Mucosa of descending colon (tissue), 3 donors: Measurements from ENCODE around the gene CDC42. TPM values are rescaled to one million over a fixed set of nuclear protein-coding genes. Genes with fewer than 3 reads are reported as not detected.

Experiments
- ATAC-seq: fragments of 200-7000 bp; cut with Tn5 transposase; one replicate; pipeline ENCODE4 v1.9.1; 2020; ENCODE audit warnings: mild to moderate bottlenecking, moderate library complexity
- DNase-seq, 3 donors: peaks; one replicate each; pipeline ENCODE4 v3.0.0-alpha.2; 2020
- H3K36me3 ChIP-seq: fragments of 200-600 bp; one replicate; pipeline ENCODE4 v1.8.0; 2021; ENCODE audit warnings: low read depth, mild to moderate bottlenecking
- H3K4me1 ChIP-seq: fragments of 200-600 bp; one replicate; pipeline ENCODE4 v1.8.0; 2021; ENCODE audit warnings: low read depth, mild to moderate bottlenecking
- H3K4me3 ChIP-seq: fragments of 200-600 bp; one replicate; pipeline ENCODE4 v1.8.0; 2021; ENCODE audit warnings: mild to moderate bottlenecking
- H3K9me3 ChIP-seq: fragments of 200-600 bp; one replicate; pipeline ENCODE4 v1.8.0; 2021; ENCODE audit warnings: mild to moderate bottlenecking
- CTCF ChIP-seq: fragments of 200-600 bp; IDR thresholded peaks from one replicate; pipeline ENCODE4 v1.8.0; 2022; ENCODE audit warnings: antibody characterized with exemption, mild to moderate bottlenecking
- intact Hi-C, 2 donors: fragments of 100-400 bp; cut with DNase I in 1 of 2; cut with micrococcal nuclease in 1 of 2; formaldehyde crosslinking; loops; one replicate each; pipeline versions ENCODE4 v1.11.0 to v1.11.1; 2022; cut with DNase I, micrococcal nuclease
- total RNA-seq, 3 donors: library from RNA; stranded (reverse); fragmentation: NEBNext Ultra II Directional in 2 of 3; extraction: Animal tissue kit (Norgen Biotek cat#: 25700) in 2 of 3; gene quantifications; one replicate each; pipeline versions ENCODE4 v1.2.1 to v1.2.4, GENCODE V29; 2021 to 2023
- donor health status: DM: no; HTN: no; CAD: no; lungs with moderate emphysema.
- donor health status: DM: no; HTN: no; CAD: no.
- donor health status: DM: no; HTN: yes; CAD: no.

CDC42 gene
- total RNA-seq, 3 donors from 2014 or later = 231 to 292 (median 282) TPM

DNA sequence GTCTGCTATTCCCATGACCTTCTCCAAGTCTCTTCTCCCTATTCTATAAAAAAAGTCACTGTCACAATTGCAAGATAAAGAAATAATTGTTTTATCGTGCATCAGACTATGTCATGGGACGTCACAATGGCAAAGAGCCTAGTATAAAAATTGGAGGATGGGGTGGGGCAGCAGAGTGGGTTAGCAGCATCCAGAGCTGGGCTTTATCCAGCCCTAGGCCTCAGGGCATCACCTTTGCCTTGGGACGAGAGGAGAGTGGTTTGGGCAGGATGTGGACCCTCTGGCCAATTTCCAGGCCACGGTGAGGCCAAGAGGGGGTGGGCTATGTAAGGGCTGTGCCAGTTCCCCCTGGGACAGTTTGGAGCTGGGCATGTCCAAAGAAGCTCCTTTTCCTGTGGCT lies 64.7 kb downstream of the CDC42 start:
- Histone ChIP-seq H3K4me1 (no peaks in the 10 kb centered on the region), H3K36me3 (no peaks in the 10 kb centered on the region), H3K4me3 (no peak overlapping the region), H3K9me3 (no peaks in the 10 kb centered on the region)
- intact Hi-C loops = no loop called here
- DNase-seq (peak in 1 of 3 donors; percentile 23), ATAC-seq (no peak)
- TF ChIP-seq CTCF = no peak

DNA sequence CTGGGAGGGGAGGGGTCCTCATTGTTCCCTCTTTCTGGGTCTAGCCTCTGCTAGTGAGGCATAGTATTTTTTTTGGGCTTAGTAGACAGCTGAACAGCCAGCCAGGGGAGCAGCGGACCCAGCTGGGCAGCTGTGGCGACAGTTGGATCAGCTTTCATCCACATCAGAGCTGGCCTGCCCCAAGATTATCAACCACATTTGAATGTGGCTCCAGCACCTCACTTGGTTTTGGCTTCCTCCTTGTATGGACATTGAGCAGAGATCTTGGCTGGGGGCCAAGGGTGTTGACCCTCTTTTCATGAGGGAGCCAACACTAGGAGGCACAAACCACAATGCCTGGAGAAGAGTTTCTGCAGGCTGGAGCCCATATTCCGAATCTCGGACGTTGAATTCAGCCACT lies 65.3 kb downstream of the CDC42 start:
- intact Hi-C loops = no loop called here
- TF ChIP-seq CTCF = no peak
- Histone ChIP-seq H3K36me3 (no peaks in the 10 kb centered on the region), H3K4me3 (no peak overlapping the region), H3K9me3 (no peaks in the 10 kb centered on the region), H3K4me1 (no peaks in the 10 kb centered on the region)
- no peak for ATAC-seq
- DNase-seq = peak in 2 of 3 donors; percentile 30 to 33

DNA sequence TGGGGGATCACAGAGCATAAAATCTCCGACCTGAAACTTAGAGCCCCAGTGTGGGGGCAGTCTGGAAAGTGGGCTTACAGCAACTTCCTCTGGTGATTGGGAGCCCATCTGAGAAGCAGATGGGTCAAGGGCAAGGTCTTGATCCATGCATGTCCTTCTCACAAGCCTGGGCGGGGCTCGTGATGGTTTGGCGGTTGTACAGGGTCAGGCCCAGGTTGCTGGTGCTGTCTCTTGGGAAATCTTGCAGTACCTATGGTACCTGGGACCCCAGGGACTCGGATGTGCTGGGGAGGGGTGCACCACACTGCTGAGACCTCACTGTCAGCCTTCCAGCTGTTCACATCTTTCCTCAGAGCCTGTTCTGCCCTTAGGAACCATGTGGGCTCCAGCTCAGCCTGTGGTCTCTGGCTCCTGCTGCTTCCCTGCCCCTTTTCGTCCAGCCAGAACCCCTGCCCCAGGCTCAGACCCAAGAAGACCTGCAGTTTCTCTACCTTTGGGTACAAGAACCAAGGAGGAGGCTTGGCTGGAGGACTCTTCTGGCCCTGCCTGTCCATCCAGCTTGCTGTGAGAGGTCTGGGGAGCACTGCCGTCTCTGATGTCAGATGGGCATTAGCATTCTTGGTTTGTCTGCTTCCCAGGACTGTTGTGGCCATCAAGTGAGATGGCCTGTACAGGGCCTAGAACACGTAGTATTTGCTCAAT lies 65.9 kb downstream of the CDC42 start:
- DNase-seq = peak in 1 of 3 donors; percentile 19
- Histone ChIP-seq H3K36me3 (no peaks in the 10 kb centered on the region), H3K4me3 (no peak overlapping the region), H3K4me1 (no peaks in the 10 kb centered on the region), H3K9me3 (no peaks in the 10 kb centered on the region)
- no peak for TF ChIP-seq CTCF
- ATAC-seq = no peak
- intact Hi-C loops = no loop called here

GRCh38 chr1:22119626-22120468 lies 67.3 kb downstream of the CDC42 start:
- ATAC-seq = no peak
- peak in 1 of 3 donors; percentile 15 for DNase-seq
- no peaks in the 10 kb centered on the region for H3K36me3 ChIP-seq
- no peaks in the 10 kb centered on the region for H3K4me1 ChIP-seq
- TF ChIP-seq CTCF = no peak
- no peaks in the 10 kb centered on the region for H3K9me3 ChIP-seq
- intact Hi-C loops = no loop called here
- H3K4me3 ChIP-seq = no peak overlapping the region

- Histone ChIP-seq H3K4me1 (no peaks in the 10 kb centered on the region), H3K9me3 (no peaks in the 10 kb centered on the region), H3K36me3 (no peaks in the 10 kb centered on the region), H3K4me3 (no peak overlapping the region)
- ATAC-seq (no peak), DNase-seq (no peak)
- no peak for TF ChIP-seq CTCF
- intact Hi-C loops = no loop called here
These were observed 67.9 kb downstream of the CDC42 start for GRCh38 chr1:22120469-22120790.
